ENCODE data around the gene FMNL2. TPM values are rescaled to one million over a fixed set of nuclear protein-coding genes. Genes with fewer than 3 reads are reported as not detected.

FMNL2 gene
- total and polyA plus RNA-seq, 2 of the 4 experiments (the other 2 are of a cell fraction): 10.9 to 11.4 TPM

DNA sequence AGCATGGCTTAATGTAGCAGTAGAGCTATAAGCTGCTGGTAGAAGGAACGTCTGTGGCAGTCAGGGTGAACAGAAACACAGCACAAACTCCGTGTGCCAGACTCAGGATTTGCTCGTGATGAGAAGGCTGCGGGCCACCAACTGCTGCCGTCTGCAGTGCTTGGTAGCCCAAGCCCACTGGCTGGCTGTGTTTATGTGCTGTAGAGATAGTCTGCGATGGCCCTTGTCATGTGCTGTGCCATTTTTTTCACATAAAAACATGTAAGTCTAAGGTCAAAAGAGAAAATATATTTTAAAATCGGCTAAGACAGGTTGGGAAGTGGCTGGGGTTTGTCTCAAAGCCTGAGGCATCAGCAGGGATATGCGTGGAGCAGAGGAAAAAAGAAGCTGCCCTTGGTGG, 303.6 kb downstream of the FMNL2 start:
- no peak overlapping the region for H3K4ac ChIP-seq (ENCODE audit: low read depth, low read length)
- H3K18ac ChIP-seq (ENCODE audit: low read depth, low read length): no peak overlapping the region
- no peaks in the 10 kb centered on the region for H3K27me3 ChIP-seq (ENCODE audit: control insufficient read depth, insufficient read depth, low read length)
- no peak overlapping the region for H2AK5ac ChIP-seq (ENCODE audit: low read depth, low read length)
- POLR2A ChIA-PET (ENCODE audit: unreplicated experiment): no interaction called here
- H3K27ac ChIP-seq (ENCODE audit: insufficient read depth, low read length): no peak overlapping the region
- BruUV-seq (replicated peaks): no TSS peak
- no peaks in the 10 kb centered on the region for H3K9me3 ChIP-seq (ENCODE audit: control insufficient read depth, insufficient read depth, low read length)
- dilution Hi-C loops (cut with HindIII; ENCODE audit: low sequenced_read_pairs, unreplicated experiment): loop anchor here (25.0 kb wide), 1 partner anchor 451 kb away; the partner anchor contains the start of gene STAM2
- no peak overlapping the region for H2BK5ac ChIP-seq (ENCODE audit: low read depth, low read length, poor library complexity, severe bottlenecking)
- no peak overlapping the region for H3K4me2 ChIP-seq (ENCODE audit: low read depth, low read length)
- H3K23ac ChIP-seq (ENCODE audit: low read depth, low read length): no peak overlapping the region
- H3K56ac ChIP-seq (ENCODE audit: extremely low read depth, insufficient read depth, low read length): no peak overlapping the region
- H3K4me1 ChIP-seq (ENCODE audit: control insufficient read depth, insufficient read depth, low read length): no peaks in the 10 kb centered on the region
- CTCF ChIA-PET: interaction anchor here (2.0 kb wide), 1 partner anchor 284 kb away, joined by 5 read pairs; no protein-coding TSS in a partner anchor
- intact Hi-C loops (cut with micrococcal nuclease): no loop called here
- no peak overlapping the region for H4K91ac ChIP-seq (ENCODE audit: insufficient read depth, low read depth, low read length)
- in situ Hi-C loops (cut with MboI; ENCODE audit: low sequenced_read_pairs): loop anchor here (10.0 kb wide), 1 partner anchor 604 kb away; no protein-coding TSS in a partner anchor
- H2BK15ac ChIP-seq (ENCODE audit: low read depth, low read length): no peak overlapping the region
- H4K8ac ChIP-seq (ENCODE audit: low read depth in 2 of 2, low read length in 2 of 2): no peak overlapping the region
- no peak overlapping the region for H2BK120ac ChIP-seq (ENCODE audit: low read depth, low read length)
- H4K20me1 ChIP-seq (ENCODE audit: insufficient read depth, low read length): no peaks in the 10 kb centered on the region
- no peaks in the 10 kb centered on the region for H3K9me1 ChIP-seq (ENCODE audit: insufficient read depth, low read length)
- 0 out of 4 replicates have a peak, but pooled peaks cover 0 to 5% of the 10 kb centered on the region in 2 experiments for H3K79me1 ChIP-seq (ENCODE audit: low read depth in 1 of 2, low read length in 2 of 2)
- DNase-seq: no peak
- no peak overlapping the region for H2AK9ac ChIP-seq (replicated peaks; ENCODE audit: low read depth, low read length, poor library complexity)
- H3K14ac ChIP-seq (replicated peaks; ENCODE audit: low read depth, low read length): no peak overlapping the region
- ATAC-seq (ENCODE audit: low read depth): no peak
- H3K4me3 ChIP-seq (ENCODE audit: insufficient read depth, low read depth, low read length): no peak overlapping the region
- no peak overlapping the region for H2AFZ ChIP-seq (replicated peaks; ENCODE audit: low read length, poor library complexity)
- H3K9ac ChIP-seq (ENCODE audit: low read depth, low read length): no peak overlapping the region
- peaks cover 22% of the 10 kb centered on the region for H3K36me3 ChIP-seq (ENCODE audit: control insufficient read depth, insufficient read depth, low read length)
- H2BK20ac ChIP-seq (ENCODE audit: low read depth, low read length): no peak overlapping the region
- no CpG with 5 or more reads among the region's 8 CpGs for WGBS, 2 experiments (ENCODE audit: extremely low coverage in 2 of 2, insufficient read length in 1 of 2)
- TF ChIP-seq RFX5 (IDR thresholded peaks at IDR 0.05; ENCODE audit: low read depth, low read length) (no peak), CEBPB (IDR thresholded peaks at IDR 0.05; ENCODE audit: low read depth, low read length) (no peak)
- TF ChIP-seq, protein P1, sequence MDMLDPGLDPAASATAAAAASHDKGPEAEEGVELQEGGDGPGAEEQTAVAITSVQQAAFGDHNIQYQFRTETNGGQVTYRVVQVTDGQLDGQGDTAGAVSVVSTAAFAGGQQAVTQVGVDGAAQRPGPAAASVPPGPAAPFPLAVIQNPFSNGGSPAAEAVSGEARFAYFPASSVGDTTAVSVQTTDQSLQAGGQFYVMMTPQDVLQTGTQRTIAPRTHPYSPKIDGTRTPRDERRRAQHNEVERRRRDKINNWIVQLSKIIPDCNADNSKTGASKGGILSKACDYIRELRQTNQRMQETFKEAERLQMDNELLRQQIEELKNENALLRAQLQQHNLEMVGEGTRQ (IDR thresholded peaks at IDR 0.05; ENCODE audit: low read depth, low read length): no peak
- no peak overlapping the region for H4K5ac ChIP-seq (ENCODE audit: low read depth, low read length)

Data from IMR-90 (cell line).